GM21737 (cell line): ENCODE measurements around the gene CYB5RL.
A peak's percentile ranks its signal among the peaks of the same experiment; 100 is the strongest.
"Not testable (repeated sequence)": the region's sequence is repeated elsewhere in the genome, so short reads cannot be mapped to it uniquely, and the experiment has no call there.

Source experiments
- ATAC-seq: cut with Tn5 transposase; IDR thresholded peaks from one replicate; pipeline ENCODE4 v1.9.1; 2021; ENCODE audit warnings: mild to moderate bottlenecking, moderate library complexity; ENCODE audit not compliant: unreplicated experiment

CYB5RL gene

GRCh38 chr1:54227091-54227602, 27.3 kb upstream of the CYB5RL start:
- no peak for ATAC-seq

GRCh38 chr1:54225986-54226559, 26.2 kb upstream of the CYB5RL start:
- ATAC-seq = no peak

GRCh38 chr1:54225378-54225777, 25.5 kb upstream of the CYB5RL start:
- no peak for ATAC-seq

GRCh38 chr1:54224233-54224632, 24.4 kb upstream of the CYB5RL start:
- no peak for ATAC-seq

DNA sequence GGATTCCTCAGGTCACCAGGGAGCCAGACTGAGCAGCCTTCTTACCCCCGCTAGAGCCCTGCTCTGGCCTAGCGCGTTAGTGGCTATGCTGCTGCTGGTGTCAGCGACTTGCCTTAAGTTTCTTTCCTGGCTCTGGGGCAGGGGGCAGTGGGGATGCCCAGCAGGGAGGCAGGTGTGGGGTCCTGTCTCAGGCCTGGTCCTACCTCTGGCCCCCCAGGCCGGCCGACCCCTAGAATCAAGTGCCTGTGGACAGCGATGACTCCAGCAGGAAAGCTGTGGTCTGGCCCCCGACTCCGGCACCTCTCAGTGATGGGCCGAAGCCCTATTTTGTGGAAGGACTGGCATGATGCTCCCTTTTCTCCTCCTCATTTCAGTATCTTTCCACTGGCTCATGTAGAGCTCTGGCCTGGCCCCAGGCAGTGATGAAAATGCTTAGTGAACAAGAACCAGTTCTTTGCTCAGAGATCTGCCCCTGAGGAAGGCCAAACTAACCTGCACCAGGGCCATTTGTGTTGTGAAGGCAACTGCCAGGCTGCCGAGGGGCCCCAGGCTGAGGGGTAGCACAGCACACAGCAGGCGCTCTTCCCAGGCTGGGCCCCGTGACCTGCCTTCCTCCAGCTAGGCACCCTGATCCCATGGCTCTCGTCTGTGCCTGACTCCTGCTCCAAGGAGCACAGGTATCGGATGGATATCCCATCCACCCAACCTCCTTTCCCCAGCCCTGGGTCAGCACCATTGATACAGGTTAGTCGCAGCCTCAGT, 23.8 kb upstream of the CYB5RL start:
- ATAC-seq = no peak

DNA sequence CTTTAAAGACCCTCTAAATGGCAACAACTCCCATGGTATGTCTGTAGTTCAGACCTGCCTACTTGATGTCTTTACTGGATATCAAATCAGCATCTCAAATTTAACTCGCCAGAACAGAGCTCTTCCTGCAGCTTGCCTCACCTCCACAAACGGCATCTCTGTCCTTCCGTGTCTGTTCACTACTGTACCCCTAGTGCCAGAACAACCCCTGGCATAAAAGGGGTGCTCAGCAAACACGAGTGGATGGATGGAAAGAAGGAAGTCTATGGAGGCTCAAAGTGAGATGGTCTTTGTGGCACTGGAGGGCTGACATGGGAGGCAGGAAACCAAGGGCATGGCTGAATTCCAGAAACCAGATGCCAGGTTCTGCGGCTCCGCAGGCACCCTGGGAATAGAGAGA, 22.9 kb upstream of the CYB5RL start:
- ATAC-seq = no peak

GRCh38 chr1:54221867-54222484, 22.1 kb upstream of the CYB5RL start:
- no peak for ATAC-seq

DNA sequence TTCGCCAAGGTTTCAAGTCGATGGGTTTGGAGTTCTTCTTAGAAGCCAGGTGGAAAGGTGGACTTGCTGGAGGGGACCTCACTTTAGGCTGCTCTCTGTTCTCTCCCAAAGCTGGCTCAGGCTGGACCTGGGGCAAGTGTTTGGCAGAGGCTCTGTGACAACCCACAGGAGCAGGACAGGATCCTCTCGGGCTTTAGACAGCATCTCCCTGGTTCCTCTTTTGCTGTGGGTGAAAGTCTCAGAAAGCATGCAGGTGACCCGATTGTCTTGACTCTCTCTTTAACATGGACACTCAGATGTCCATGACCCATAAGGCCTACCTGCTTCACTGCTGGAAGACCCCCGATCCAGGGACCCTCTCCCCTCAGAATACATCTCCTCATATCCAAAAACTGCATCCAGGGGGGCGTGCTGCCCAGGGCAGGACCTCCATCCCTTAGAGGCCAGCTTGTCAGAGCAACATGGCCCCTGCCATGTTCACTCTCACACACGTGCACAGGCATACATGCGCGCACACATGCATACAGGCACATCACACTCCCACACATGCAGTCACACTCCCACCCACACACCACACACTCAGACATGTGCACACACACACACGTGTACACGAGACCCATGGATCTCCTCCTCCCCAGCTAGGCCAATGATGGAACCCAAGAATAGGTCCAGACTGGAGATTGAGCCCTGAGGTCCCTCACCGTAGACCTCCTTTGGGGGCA, 21.4 kb upstream of the CYB5RL start:
- no peak for ATAC-seq

- no peak for ATAC-seq
These were observed 20.4 kb upstream of the CYB5RL start for GRCh38 chr1:54220004-54220811.

GRCh38 chr1:54219688-54220003, 19.8 kb upstream of the CYB5RL start:
- ATAC-seq = no peak

DNA sequence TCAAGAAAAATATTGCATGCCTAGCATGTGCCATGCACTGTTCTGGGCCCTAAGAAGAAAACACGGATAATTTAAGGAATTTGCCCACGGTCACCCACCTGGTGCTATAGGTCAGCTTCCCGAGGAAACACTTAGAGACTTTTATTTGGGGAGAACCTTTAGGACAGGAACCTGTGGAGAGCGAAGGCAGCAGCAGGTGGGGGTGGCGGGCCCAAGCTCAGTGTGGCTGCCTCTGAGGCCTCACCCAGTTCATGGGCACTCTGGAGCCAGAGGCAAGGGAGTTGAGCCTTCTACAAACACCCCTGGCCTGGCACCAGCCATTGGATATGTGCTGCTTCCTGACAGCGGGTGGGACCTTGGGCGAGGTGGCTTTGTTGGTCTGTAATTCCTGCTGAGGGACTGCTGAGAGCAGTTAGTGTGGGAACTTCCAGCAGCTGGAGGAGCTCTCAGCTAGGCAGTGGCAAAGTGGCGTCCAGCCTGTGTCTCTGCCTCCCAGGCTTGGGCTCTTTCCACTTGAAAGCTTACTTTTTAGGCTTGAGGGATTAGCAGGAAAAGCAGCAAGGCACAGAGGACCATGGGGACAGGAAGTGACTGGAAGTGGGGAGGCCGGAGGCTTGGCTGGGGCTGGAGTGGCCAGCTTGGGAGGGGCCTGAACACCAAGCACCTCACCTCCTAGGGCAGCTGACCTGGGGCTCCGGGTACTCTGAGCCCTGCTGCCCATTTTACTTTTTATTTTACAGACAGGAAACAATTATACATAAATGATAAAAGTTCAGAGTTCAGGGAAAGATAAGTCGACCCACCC, 19.3 kb upstream of the CYB5RL start:
- ATAC-seq = no peak

DNA sequence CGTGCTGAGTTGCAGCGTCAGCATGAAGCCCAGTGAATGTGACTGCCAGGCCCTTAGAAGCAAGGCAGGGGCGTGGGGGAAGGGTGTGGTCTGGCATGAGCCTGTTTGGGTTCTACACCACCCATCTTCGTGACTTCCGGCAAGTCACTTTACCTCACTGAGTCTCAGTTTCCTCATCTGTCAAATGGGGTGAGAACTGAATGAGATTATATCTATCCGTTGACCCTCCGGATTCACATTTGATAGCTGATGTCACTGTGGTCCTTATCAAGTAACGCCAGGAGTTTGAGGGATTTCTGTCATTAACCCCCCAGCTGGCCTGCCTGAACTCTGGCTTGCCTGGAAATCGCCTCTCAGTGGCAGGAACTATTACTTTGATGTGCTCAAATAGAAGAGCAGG, 15.7 kb upstream of the CYB5RL start:
- no peak for ATAC-seq

DNA sequence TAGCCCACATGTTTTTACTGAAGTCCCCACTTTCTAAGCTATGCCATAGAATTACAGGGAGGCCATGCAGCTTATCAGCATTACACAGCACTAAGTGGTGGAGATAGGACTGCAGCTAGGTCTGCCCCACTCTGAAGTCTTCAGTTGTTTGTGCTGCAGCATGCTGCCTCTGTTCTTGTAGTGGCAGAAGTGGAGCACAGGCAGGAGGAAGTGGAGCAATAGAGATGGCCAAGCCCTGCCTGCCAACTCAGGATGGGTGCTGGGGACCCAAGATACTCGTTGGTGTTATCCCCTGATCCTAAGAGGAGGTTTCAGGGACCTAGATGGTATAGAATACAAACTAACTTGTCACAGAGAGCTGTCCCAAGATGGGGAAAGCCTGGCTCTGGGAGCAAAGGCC, 13.0 kb upstream of the CYB5RL start:
- ATAC-seq = no peak

DNA sequence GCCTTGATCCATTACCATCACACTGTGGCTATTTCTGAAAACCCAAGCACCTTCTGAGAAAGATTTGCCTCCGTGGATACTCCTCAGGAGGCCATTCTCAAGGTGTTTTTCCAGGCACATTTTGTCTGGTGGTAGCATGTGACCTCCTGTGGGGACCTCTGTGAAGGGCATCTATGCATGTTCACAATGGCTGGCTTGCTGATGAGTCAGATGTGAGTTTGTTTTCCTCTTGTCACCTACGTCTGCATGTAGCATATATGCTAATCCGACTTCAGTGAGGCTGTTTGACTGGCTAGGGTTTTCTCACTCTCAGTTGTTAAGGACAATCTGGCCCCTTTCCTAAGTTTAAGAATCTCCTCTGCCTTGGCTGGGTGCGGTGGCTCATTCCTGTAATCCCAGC, 8.1 kb upstream of the CYB5RL start:
- ATAC-seq = not testable (repeated sequence)

DNA sequence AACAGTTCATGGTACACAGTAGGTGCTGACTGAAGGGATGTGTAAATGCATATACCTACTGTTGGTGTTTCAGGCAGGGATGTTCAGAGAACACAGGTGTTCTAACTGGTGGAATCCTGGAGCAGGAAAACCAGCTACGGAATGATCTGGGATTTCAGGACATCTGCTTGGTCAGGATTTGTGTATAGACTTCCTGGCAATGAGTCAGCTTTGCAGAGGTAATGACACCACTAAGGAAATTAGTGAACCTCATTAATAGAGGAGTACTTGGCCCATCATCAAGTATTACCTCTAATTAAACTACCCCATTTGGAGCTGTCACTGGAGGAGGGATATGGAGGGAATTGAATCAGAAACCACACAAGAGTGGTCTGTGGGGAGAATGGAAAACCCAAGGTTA, 7.5 kb upstream of the CYB5RL start:
- ATAC-seq = no peak

DNA sequence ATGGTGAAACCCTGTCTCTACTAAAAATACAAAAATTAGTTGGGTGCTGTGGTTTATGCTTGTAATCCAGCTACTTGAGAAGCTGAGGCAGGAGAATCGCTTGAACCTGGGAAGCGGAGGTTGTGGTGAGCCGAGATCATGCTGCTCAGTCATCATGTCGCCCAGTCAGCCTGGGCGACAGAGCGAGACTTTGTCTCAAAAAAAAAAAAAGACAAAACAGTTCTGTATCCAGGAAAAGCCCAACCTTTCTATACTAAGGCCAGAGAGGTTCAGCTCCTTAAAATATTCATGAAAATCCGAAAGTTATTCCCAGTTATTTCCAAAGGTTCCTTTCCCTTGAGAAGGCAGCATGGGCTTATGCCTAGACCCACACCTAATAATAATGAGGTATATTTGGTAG, 4.4 kb upstream of the CYB5RL start:
- ATAC-seq = no peak

GRCh38 chr1:54200519-54200997, 728 bp upstream of the CYB5RL start:
- ATAC-seq = peak; percentile 4

DNA sequence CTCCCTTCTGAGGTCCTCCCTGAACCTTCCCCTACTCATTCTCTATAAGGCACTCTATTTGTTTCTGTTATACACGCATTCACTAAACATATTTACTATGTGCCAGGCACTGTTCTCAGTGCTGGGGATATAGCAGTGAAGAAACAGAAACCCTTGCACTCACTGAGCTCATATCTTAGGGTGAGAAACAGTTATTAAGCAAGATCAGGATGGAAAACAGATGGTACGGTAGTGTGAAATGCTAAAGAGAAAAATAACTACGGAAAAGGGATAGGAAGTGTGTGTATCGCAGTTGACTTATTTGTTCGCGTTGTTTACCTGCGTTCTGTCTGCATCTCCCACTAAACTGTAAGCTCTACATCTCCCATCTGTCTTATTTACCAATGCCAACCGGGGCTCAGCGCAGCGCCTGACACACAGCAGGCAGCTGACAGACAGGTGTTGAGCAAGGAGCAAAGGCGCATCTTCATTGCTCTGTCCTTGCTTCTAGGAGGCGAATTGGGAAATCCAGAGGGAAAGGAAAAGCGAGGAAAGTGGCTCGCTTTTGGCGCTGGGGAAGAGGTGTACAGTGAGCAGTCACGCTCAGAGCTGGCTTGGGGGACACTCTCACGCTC, 572 bp downstream of the CYB5RL start:
- ATAC-seq = no peak

GRCh38 chr1:54193453-54193852, 6.4 kb downstream of the CYB5RL start:
- ATAC-seq = no peak
